ENCODE measurements around the gene RHOBTB3.

The RHOBTB3 gene

DNA sequence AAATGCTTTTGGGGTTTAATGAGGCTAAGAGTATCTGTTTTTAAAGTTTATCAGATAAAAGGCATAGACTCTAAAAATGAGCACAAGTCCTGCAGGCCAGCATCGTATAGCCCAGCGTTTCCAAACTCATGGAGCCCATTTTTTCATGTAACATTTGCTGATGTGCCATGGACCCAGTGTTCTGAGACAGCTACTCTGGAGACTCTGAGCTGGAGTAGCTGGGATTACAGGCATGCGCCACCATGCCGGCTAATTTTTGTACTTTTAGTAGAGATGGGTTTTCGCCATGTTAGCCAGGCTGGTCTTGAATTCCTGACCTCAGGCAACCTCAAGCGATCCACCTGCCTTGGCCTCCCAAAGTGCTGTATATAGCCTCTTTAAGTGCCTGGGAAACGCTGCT, 75.6 kb downstream of the RHOBTB3 start:
- TF ChIP-seq, protein P1, sequence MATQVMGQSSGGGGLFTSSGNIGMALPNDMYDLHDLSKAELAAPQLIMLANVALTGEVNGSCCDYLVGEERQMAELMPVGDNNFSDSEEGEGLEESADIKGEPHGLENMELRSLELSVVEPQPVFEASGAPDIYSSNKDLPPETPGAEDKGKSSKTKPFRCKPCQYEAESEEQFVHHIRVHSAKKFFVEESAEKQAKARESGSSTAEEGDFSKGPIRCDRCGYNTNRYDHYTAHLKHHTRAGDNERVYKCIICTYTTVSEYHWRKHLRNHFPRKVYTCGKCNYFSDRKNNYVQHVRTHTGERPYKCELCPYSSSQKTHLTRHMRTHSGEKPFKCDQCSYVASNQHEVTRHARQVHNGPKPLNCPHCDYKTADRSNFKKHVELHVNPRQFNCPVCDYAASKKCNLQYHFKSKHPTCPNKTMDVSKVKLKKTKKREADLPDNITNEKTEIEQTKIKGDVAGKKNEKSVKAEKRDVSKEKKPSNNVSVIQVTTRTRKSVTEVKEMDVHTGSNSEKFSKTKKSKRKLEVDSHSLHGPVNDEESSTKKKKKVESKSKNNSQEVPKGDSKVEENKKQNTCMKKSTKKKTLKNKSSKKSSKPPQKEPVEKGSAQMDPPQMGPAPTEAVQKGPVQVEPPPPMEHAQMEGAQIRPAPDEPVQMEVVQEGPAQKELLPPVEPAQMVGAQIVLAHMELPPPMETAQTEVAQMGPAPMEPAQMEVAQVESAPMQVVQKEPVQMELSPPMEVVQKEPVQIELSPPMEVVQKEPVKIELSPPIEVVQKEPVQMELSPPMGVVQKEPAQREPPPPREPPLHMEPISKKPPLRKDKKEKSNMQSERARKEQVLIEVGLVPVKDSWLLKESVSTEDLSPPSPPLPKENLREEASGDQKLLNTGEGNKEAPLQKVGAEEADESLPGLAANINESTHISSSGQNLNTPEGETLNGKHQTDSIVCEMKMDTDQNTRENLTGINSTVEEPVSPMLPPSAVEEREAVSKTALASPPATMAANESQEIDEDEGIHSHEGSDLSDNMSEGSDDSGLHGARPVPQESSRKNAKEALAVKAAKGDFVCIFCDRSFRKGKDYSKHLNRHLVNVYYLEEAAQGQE (IDR thresholded peaks at IDR 0.05; ENCODE audit: insufficient replicate concordance, low read depth): no peak
- TF ChIP-seq POLR2AphosphoS5 (IDR thresholded peaks at IDR 0.05; ENCODE audit: low read depth) (no peak), SPI1 (IDR thresholded peaks at IDR 0.05; ENCODE audit: borderline replicate concordance, low read depth) (no peak), GABPA (IDR thresholded peaks at IDR 0.05; ENCODE audit: low read depth) (no peak)
- TF ChIP-seq, protein P2, sequence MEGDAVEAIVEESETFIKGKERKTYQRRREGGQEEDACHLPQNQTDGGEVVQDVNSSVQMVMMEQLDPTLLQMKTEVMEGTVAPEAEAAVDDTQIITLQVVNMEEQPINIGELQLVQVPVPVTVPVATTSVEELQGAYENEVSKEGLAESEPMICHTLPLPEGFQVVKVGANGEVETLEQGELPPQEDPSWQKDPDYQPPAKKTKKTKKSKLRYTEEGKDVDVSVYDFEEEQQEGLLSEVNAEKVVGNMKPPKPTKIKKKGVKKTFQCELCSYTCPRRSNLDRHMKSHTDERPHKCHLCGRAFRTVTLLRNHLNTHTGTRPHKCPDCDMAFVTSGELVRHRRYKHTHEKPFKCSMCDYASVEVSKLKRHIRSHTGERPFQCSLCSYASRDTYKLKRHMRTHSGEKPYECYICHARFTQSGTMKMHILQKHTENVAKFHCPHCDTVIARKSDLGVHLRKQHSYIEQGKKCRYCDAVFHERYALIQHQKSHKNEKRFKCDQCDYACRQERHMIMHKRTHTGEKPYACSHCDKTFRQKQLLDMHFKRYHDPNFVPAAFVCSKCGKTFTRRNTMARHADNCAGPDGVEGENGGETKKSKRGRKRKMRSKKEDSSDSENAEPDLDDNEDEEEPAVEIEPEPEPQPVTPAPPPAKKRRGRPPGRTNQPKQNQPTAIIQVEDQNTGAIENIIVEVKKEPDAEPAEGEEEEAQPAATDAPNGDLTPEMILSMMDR (IDR thresholded peaks at IDR 0.05; ENCODE audit: insufficient read depth, low read length): no peak
- Histone ChIP-seq H3K27me3 (ENCODE audit: insufficient read depth, poor library complexity, severe bottlenecking) (no peaks in the 10 kb centered on the region), H3K4me3 (replicated peaks; ENCODE audit: insufficient read depth, low read length) (no peak overlapping the region), H3K27ac (replicated peaks) (no peak overlapping the region)
- no peak for DNase-seq (ENCODE audit: low read depth in 1 of 2, low spot score in 1 of 2)

DNA sequence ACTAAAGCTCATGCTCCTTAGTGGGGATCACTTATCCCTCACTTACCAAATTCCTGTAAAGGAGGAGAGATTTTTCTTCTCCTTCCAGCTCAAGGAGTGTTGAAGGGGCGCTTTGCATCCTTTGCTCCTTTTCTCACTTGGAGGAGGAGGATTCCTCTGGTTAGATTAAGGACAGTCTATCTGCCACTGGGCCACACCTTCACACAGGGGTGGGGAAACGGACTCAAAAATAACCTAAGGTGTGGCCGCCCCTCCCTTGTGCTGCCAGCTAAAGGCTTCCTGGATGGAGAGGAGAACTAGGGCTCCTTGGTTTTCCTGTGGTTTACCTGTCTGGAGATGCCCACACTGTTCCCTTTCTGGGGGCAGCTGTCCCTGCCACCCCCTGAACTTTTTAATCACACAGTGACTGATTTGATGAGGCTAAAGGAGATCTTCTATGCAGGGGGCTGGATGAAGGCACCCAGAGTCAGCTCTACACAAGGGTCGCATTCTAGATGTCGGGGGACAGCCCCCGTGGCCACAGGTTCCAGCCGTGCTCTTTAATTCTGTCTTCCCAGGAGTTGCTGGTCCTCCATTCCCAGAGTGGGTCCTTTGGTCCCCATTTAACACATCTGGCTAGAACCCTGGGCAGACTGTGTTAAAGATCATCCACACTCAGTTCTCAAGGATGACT, 77.0 kb downstream of the RHOBTB3 start:
- no peak for TF ChIP-seq POLR2AphosphoS5 (IDR thresholded peaks at IDR 0.05; ENCODE audit: low read depth)
- TF ChIP-seq, protein P2 (IDR thresholded peaks at IDR 0.05; ENCODE audit: insufficient read depth, low read length): no peak
- TF ChIP-seq GABPA (IDR thresholded peaks at IDR 0.05; ENCODE audit: low read depth): no peak
- H3K4me3 ChIP-seq (replicated peaks; ENCODE audit: insufficient read depth, low read length): no peak overlapping the region
- H3K27me3 ChIP-seq (ENCODE audit: insufficient read depth, poor library complexity, severe bottlenecking): no peaks in the 10 kb centered on the region
- DNase-seq (ENCODE audit: low read depth in 1 of 2, low spot score in 1 of 2): no peak
- H3K27ac ChIP-seq (replicated peaks): no peak overlapping the region; the same call in 1 of the 2 replicates

DNA sequence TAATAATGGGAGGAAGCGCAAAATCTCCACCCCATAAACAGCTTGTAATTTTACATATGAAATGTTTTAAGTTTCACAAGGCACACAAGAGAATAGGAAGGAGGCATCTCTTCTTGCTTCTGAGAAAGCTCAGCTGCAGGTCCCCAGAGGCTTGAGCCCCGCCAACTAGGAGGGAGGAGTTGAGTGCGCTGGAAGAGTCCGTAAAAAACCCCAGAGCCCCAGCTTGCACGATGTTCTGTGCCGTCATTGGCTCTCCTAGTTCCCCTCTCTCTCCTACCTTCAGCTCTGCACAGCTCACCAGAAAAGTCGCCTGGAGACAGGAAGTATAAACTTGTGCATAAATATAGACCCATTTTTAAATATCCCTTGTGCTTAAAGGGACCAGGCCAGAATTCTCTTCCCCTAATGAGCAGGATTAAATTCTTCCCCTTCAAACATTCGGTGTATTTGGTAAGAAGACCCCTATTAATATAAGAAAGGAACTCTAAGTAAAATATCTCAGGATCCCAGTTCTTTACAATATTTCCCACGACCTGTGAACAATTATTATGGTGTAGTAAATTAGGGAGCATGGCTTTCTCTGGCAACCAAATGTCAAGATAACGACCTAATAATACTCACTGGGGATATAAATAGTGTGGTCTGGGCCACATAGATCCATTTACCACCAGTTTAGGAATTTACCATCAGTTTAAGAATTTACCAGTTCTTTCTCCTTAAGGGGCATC, 77.7 kb downstream of the RHOBTB3 start:
- H3K27me3 ChIP-seq (ENCODE audit: insufficient read depth, poor library complexity, severe bottlenecking): no peaks in the 10 kb centered on the region
- H3K4me3 ChIP-seq (replicated peaks; ENCODE audit: insufficient read depth, low read length): no peak overlapping the region
- peak; percentile 33; the same call in 1 of the 2 replicates for TF ChIP-seq SPI1 (IDR thresholded peaks at IDR 0.05; ENCODE audit: borderline replicate concordance, low read depth)
- TF ChIP-seq, protein P2 (IDR thresholded peaks at IDR 0.05; ENCODE audit: insufficient read depth, low read length): no peak
- peak; percentile 55 to 85 for DNase-seq (ENCODE audit: low read depth in 1 of 2, low spot score in 1 of 2)
- H3K27ac ChIP-seq (replicated peaks): peak overlapping the region; percentile 72

DNA sequence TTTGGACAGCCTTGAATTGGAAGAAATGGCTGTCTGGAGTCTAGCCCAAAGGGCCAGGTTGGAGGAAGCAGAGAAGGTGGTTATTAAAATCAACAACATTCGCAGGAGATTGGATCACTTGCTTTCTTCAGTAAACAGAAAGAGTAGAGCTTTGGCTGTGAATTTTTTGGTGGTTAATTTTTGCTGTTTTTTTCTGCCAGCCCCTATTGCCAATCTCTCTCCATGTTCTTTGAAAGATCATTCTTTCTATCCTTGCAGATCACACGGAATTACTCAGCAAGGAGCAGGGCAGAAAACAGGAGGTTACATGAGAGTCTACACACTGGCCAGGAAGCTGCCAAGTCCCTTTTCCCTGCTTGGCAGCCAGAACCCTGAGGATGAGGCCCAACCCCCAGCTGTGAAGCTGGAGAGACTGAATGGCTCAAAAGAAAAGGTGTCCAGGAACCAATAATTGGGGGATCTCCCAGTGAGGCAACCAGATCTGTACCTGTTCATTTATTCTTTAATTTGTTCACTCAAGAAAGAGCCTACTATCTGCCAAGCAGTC, 78.4 kb downstream of the RHOBTB3 start:
- TF ChIP-seq POLR2AphosphoS5 (IDR thresholded peaks at IDR 0.05; ENCODE audit: low read depth) (no peak), SPI1 (IDR thresholded peaks at IDR 0.05; ENCODE audit: borderline replicate concordance, low read depth) (no peak), GABPA (IDR thresholded peaks at IDR 0.05; ENCODE audit: low read depth) (no peak)
- TF ChIP-seq, protein P2 (IDR thresholded peaks at IDR 0.05; ENCODE audit: insufficient read depth, low read length): no peak
- TF ChIP-seq, protein P1 (IDR thresholded peaks at IDR 0.05; ENCODE audit: insufficient replicate concordance, low read depth): no peak
- Histone ChIP-seq H3K27ac (replicated peaks) (peak overlapping the region; percentile 72), H3K4me3 (replicated peaks; ENCODE audit: insufficient read depth, low read length) (no peak overlapping the region), H3K27me3 (ENCODE audit: insufficient read depth, poor library complexity, severe bottlenecking) (no peaks in the 10 kb centered on the region)
- no peak for DNase-seq (ENCODE audit: low read depth in 1 of 2, low spot score in 1 of 2)
